Germinal center (tissue), 1 donor: ENCODE results near the gene PTBP1.

Experiments
- DNase-seq: peaks from one replicate; pipeline ENCODE4 v3.0.0; 2012; ENCODE audit warnings: mixed read lengths, low spot score

PTBP1 gene

DNA sequence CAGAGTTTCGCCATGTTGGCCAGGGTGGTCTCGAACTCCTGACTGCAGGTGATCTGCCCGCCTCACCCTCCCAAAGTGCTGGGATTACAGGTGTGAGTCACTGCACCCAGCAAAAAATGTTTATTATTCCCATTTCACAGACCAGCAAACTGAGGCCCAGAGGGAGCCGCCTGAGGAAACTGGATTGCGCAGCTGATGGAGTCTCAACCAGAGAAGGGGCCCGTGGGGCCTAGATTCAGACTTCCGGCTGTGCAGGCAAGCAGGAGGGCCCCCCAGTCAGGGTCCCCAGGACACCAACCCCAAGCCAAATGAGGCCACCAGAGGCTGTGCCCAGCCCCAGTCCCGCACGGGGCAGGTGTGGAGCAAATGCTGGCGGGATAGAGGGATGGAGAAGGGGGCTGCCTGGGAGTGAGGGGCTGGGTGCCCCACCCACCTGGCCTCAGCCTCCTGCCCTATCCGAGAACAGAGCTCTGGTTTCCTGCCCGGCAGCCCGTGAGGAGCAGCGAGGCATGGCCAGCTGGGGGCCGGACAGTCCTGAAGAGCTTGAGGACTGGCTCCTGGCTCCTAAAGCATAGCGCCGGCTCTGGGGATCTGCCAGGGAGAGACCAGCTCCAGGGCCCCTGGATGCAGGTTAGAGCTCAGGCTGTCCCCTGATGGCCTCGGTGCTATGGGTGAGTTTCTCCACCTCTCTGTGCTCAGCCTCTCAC lies 24.4 kb upstream of the PTBP1 start:
- DNase-seq, result no peak

DNA sequence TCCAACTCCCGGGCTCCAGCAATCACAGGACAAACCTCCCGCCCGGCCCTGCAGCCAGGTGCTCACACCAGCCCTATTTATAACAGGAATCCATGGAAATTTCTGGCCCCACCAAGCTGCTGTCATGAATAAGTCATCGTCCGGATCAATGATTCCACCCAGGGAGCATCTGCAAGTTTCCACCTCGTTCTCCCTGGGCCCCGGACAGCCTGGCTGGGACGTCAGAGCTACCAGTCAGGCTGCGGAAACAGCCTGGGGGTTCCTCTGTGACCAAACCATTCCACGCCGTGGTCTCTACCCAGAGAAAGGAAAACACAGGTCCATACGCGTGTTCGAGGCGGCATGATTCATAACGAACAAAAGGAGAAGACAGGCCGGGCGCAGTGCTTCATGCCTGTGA lies 20.7 kb upstream of the PTBP1 start:
- DNase-seq, result no peak

DNA sequence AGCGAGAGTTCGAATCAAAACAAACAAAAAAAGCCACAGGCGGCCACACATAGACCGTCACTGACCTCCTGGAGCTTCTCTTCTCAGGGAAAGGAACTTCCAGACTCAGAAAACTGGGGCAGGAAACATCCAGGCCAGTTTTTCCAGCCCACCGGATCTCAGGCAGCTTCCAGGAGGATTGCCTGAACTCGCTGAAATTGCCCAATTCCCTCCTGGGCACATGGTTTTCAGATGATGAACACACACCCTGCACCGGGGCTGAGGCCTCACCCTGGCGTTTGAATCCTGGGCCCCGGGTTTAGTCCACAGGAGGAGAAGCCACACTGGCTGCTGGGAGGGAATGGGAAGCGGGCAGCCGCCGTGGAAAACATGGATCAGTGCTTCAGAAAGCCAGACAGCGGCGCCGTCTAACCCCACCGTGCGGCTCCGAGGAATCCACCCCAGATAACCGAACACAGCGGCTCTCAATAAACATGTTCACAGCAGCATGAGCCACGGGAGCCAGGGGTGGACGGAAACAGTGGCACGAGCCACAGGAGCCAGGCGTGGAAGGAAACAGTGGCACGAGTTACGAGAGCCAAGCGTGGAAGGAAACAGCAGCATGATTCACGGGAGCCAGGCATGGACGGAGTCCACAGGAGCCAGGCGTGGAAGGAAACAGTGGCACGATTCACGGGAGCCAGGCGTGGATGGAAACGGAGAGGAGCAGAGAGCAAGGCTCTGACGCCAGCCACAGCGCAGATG lies 18.2 kb upstream of the PTBP1 start:
- DNase-seq, result no peak

DNA sequence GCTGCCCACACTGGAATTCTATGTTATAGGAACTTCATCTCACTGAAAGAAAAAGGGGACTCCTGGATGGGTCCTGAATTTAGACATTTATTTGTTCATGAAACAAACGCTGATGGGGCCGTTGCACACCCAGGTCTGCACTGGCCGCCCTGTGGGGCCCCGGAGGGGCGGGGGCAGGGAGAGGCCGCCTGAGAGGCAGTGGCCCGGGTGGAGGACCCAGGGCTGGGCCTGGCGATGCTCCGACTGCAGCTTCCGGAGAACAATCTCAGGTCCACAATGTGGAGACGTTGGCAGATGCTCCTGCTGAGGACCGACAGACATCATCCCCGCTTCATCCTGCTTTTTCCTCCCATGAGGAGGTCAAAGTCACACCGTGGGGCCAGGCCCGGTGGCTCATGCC lies 16.3 kb upstream of the PTBP1 start:
- no peak for DNase-seq

DNA sequence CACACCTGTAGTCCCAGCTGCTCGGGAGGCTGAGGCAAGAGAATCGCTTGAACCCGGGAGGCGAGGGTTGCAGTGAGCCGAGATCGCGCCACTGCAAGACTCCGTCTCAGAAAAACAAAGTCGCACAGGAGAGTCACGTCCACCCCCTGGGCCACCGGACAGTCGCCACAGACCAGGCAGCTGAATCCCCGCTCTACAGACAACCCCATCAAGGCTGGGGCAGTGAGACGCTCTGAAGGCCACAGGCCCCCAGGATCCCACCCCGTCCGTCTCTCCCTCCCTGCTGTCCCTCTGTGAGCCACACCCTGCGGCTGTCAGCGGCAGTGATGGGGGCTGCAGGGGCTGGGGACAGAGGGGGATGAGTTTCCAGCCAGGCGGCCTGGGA lies 15.5 kb upstream of the PTBP1 start:
- DNase-seq, result no peak

DNA sequence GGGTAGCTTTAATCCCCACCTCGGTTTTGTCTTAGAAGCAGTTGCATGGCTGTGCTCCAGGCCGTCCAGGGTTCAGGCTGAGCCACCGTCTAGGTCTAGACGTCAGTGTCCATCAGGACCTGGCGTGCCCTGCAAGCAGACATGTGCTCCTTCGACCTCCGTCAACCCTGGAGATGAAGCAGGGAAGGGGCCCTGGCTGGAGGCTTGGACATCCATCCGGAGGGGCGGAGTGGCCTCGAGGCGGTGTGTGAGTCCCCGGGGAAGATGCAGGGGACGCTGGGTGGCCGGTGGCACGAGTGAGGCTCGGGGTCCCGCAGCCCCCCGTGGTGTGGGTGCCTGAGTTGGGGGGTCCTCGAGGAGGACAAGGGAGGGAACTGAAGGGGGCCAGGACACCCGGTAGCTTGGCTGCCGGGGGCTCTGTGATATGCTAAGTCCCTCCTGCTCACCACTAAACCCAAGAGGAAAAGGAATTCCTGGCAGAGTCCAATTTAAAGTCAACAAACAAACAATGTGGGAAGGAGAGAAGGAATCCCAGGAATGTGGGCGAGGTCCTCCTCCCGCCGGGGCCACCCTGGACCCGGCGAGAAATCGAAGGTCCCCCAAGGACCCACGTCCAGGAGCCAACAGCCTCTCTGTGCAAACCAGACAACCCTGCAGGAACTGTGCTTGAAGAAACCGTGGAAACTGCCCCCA lies 14.9 kb upstream of the PTBP1 start:
- no peak for DNase-seq

DNA sequence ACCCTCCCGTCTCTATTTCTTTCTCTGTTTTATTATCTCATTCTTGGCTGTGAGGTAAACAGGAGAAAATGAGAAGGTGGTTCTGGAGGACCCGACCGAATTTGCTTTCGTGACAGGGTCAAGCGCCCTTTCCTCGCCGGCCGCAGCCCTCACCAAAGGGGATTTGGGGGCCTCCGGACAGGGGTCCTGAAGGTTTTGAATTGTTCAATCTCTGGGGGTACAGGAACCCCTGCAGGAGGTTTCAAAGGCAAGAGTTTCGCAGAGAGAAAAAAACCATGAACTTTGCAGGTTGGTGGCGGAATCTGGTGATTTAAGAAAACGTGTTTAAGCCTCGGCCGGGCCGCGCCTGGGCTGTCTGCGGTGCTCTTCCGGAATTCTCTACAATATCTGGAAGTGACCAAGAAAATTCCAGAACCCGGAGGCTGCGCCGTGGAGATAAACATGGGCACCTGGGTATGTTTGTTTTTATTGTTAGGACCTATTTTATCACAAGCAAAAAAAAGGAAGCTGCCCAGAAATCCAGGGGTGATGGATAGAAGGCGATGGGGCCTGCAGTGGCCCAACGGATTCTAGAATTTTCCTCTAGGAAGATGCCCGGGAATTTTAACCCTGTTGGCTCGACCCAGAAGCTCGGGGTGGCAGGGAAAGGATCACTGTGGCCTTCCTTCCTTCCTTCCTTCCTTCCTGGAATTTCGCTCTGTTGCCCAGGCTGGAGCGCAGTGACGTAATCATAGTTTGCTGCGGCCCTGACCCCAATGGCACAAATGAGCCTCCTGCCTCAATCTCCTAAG lies 14.2 kb upstream of the PTBP1 start:
- no peak for DNase-seq

DNA sequence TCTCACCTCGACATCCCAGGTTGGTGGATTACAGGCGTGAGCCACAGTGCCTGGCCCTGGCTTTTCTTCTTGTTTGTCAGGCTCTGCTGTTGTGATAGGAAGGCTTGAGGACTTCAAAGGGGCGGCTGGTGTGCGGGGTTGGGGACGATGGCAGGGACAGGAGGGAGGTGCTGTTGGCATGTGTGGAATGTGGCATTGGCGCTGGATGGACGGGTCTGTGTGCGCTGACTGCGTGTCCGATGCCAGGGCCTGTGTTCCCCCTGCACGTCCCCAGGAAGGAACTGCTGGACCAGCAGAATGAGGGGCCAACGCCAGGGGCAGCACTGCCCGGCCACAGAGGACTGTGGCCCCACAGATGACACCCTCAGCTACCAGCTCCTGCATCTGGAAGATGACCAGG lies 12.7 kb upstream of the PTBP1 start:
- DNase-seq, result no peak

DNA sequence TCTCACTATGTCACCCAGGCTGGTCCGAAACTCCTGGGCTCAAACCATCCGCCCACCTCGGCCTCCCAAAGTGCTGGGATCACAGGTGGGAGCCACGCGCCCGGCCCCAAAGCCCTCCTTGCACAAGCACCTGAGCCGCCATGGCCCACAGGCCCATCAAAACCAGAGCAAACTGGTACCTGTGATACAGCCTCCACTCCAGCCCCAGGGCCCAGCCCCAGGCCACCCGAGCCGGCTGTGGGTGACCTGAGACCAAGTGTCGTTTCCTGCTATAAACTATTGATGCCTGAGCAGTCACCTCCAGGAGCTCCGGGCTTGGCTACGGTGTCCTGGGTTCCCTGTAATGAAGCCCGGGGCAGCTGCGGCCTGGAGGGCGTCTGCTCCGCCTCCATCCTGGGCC lies 9.7 kb upstream of the PTBP1 start:
- no peak for DNase-seq

DNA sequence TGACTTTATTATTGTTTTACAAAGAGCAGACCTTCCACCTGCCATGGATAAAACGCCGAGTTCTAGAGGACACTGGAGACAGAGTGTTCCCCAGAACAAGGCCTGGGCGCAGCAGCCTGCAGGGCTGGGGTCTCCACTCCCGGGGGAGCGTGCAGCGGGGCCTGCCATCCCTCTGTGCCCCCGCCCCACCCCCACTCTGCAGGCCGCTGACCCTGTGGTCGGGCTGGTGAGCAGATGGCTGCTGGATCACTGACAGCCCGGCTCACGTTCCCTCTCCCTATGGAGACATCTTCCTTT lies 8.6 kb upstream of the PTBP1 start:
- DNase-seq, result no peak

DNA sequence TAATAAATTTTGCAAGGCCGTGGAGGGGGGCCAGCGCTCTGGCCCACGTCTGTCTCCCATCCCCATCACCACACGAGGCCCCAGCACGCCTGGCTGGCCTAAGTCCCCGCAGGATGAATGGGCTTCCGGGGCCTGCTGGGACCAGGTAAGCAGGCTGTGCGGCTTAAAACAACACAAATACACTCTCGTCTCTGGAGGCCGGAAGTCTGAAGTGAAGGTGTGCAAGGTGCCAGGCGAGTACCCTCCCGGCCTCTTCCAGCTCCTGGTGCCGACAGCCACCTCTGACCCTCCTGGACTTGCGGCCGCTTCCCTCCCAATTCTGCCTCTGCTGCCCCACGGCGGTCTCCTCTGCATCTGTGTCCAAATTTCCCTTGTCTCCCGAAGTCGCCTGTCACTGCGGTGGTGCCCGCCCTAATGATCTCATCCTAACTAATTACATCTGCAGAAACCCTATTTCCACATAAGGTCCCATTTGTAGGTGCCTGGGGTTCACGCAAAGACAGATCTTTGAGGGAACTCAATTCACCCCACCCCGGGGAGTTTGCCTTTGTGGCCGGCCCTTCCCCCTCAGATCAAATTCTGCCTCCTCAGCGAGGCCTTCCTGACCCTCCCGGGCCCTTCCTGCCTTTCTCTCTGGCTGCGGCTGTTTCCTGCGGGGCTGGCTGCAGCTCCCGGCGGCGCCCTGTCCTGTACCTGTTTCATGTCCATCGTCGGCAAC lies 8.1 kb upstream of the PTBP1 start:
- no peak for DNase-seq

DNA sequence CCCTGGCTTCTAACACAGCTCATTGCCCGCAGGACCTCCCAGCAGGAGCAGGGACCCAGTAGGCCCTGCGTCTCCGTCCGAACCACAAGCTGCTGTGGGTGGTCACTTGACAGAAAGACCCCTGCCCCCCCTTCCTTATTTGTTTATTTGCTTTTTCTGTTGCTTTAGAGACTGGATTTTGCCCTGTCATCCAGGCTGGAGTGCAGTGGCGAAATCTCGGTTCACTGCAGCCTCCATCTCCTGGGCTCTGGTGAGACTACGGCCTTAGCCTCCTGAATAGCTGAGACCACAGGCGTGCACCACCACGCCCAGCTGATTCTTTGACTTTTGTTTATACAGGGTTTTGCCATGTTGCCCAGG lies 7.6 kb upstream of the PTBP1 start:
- DNase-seq, result no peak

DNA sequence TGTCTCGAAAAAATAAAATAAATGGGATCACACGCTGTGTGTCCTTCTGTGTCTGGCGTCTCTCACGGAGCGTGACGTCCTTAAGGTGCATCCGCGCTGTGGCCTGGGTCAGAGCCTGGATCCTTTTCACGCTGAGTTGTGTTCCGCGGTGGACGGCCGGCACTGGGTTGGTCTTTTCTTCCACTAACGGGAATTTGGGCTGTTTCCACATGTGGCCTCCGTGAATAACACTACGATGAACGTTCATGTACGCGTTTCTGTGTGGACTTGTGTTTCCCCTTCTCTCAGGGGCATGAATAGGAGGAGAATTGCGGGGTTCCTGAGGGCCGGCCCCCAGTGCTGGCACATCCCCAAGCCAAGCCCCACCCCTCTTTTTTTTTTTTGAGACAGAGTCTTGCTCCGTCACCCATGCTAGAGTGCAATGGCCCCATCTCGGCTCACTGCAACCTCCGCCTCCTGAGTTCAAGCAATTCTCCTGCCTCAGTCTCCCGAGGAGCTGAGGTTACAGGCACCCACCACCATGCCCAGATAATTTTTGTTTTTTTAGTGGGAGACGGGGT lies 6.2 kb upstream of the PTBP1 start:
- no peak for DNase-seq

DNA sequence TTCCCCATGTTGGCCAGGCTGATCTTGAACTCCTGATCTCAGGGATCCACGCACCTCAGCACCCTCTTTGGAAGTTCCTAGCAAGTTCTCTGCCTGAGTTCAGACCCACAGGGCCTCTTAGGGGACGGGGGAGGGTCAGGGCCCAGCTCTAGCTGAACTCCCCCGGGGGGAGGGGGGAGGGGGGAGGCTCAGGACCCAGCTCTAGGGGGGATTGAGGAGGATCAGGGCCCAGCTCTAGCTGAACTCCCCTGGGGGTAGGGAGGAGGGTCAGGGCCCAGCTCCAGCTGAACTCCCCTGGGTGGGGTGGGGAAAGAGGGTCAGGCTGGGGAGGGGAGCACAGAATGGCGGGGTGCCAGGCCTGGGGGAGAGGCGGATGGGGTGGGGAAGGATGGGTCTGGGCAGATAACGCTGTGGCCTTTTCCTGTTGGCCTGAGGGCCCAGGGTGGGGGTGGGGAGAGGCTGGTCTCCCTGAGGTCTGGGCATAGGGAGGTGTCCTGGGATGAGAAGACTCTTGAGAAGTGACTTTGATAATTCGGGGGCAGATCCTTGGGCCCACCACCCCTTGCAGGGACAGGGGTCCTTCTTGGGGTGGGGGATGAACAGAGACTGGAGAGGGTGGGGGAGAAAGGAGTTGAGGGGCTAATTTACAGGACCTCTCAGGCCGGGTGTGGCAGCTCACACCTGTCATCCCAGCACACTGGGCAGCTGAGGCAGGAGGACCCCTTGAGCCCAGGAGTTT lies 5.5 kb upstream of the PTBP1 start:
- DNase-seq, result no peak

DNA sequence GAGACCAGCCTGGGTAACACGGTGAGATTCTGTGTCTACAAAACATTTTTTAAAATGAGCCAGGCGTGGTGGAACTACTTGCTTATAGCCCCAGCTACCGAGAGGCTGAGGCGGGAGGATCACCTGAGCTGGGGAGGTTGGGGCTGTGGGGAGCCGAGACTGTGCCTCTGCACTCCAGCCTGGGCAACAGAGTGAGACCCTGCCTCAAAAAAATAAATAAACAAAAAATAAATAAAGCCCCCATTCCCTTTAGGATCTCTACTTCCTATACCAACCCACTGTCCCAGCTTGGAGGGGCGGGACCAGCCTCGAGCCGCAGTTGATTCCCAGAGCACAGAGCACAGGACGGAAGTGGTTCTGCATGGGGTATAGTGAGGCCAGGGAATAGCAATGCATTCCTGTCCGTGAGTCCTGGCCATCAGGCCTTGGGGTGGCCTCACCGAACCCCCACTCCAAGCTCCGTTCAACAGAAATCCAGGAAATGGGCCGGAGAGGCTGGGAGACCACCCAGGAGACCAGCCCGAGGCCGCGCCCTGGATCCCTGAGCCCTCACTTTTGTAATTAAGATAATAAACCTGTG lies 4.9 kb upstream of the PTBP1 start:
- DNase-seq, result no peak

DNA sequence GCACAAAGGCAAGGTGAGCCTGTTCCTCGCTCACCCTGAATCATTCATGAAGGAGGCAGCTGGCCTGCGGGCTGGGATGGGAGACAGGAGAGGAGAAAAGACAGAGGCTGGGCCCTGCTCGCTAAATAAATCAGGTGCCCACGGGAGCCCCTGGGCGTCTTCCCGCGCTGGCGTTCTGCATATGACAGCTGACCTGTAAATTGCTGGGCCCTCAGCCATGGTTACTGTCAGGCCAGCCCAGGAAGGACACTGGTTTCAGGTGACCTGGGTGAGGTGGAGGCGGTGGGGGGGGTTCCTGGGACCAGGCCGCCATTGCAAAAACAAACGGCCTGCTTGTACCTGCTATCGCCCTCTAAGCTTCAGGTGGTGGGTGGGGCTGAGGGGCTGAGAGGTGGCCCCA lies 3.4 kb upstream of the PTBP1 start:
- DNase-seq, result no peak

DNA sequence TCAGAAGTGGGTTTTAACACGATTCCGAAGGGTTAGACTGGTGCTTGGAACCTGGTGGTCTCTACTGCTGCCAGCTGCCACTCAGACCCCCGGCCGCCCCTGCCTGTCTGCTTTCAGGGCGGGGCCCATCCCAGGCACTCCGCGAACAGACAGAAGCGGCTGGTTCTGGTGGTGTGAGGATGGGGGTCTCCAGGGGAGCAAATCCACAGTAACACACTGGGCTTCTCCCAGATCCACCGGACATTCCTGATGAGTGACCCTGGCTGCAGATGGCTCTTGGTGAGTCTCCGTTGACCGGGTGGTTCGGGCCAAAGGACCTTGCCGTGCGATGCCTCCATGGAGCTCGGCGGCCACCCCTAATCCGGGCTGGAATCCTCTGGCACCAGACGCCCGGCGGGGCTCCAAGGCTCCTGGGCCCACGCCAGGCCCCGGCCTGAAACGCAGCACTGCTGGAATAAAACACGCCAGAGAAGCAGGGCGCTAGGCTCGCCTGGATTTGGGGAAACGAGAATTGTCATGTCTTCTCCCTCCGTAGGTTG lies 2.1 kb upstream of the PTBP1 start:
- DNase-seq, result no peak

DNA sequence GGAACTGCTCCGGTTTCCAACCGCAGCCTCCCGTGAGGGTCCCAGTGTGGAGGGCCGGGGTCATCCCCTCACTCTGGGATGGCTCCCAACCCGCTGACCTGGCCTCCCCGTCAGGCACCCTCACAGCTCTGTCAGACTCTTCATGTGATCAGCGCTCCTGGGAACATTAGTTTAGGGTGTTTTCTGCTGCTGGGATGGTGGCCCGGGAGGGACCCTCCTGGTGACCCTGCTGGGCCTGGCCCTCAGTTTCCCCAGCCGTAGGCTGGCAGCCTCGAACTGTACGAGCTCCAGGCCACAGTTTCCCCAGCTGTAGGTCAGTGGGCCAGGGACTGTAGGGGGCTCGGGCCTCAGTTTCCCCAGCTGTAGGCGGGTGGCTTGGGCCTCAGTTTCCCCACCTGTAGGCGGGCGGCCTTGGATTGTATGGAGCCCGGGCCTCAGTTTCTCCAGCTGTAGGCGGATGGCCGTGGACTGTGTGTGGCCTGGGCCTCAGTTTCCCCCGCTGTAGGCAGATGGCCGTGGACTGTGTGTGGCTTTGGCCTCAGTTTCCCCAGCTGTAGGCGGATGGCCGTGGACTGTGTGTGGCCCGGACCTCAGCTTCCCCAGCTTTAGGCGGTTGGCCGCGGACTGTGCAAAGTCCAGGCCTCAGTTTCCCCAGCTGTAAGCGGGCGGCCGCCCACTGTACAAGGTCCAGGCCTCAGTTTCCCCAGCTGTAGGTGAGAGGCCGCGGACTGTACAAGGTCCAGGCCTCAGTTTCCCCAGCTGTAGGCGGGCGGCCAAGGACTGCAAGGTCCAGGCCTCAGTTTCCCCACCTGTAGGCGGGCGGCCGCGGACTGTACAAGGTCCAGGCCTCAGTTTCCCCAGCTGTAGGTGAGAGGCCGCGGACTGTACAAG lies 1.3 kb upstream of the PTBP1 start:
- DNase-seq, result no peak
